GM19452 (cell line): ENCODE measurements around the gene ANO10.
"Not testable (repeated sequence)": the region's sequence is repeated elsewhere in the genome, so short reads cannot be mapped to it uniquely, and the experiment has no call there.

ENCODE experiments used
- ATAC-seq: cut with Tn5 transposase; IDR thresholded peaks from one replicate; pipeline ENCODE4 v1.9.1; 2021; ENCODE audit not compliant: unreplicated experiment

The ANO10 gene, protein sequence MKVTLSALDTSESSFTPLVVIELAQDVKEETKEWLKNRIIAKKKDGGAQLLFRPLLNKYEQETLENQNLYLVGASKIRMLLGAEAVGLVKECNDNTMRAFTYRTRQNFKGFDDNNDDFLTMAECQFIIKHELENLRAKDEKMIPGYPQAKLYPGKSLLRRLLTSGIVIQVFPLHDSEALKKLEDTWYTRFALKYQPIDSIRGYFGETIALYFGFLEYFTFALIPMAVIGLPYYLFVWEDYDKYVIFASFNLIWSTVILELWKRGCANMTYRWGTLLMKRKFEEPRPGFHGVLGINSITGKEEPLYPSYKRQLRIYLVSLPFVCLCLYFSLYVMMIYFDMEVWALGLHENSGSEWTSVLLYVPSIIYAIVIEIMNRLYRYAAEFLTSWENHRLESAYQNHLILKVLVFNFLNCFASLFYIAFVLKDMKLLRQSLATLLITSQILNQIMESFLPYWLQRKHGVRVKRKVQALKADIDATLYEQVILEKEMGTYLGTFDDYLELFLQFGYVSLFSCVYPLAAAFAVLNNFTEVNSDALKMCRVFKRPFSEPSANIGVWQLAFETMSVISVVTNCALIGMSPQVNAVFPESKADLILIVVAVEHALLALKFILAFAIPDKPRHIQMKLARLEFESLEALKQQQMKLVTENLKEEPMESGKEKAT

DNA sequence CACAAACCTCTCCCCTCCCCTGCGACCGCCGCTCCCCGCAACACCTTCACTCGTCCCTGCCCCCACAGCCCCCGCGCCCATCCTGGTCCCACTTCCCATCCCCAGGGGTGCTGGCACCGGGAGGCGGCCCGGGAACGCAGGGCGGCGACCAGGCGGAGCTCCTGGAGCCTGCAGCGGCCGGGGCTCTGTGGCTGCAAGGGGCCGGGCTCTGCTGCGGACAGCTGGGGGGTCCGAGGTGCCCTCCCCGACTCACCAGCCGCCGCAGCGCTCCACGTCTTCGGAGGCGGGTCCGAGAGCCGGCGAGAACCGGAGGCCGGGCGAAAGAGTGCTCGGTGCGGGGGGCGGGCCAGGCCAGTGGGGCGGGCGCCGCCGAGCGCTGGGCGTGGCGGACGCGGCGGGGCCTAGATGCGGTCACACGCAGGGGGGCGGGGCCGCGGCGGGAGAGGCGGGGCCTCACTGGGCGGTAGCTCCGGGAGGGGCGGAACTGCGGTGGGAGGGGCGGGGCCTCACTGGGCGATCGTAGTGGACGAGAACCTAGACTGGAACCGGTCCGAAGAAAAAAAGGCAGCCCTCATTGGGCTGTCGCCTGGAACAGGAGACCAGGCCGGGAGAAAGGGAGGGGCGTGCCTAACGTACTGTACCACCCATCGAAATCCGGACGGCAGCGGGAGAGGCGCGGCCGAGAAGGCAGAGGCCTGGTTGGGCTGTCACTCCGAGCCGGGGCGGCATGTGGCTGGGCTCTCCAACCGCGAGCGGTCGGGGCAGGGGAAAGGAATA is at the start of gene ANO10:
Gene ANO10, minus strand, starts transcription at position 356 of the 777 bp plus-strand sequence. CDS start 16,159 bp downstream, outside the sequence.
- ATAC-seq, result peak; percentile 92

DNA sequence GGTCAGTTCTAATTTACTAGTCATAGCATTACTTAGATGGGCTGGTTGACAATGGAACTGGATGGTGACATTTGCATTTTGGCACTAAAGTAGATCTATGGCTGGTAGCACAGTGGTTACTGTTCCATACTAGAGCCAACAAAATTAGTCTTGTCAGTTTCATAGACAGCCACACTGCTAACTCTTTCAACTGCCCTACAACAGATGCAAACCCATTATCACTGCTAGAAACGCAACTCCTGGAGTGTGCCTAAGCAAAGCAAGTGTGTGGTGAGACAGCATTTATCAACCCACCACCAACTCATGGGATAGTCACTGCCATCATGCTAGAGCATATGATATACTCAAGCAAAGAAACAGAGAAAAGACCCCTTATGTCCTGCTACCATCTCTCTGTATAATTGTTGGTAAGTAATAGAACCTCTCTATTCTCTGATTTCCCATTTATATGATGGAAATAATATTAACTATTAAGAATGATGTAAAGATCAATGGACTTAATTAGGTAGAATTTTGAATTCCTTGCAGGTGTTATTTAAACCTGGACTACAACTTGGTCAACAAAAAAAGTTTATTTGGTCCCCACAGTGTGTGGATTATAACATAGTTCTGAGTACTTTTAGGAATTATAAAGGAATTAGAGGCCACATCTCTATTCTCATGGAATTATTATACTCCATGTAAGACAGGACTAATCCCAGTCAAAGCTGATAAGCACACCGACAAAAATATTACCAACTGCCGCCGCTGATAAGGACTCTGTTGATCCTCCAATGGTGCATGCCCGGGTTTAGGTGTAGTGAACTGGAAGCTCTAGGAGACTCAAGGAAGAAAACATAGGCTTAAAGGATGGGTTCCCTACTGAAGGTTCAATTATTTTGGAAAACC is 49.1 kb upstream of the ANO10 start:
- no peak for ATAC-seq

- not testable (repeated sequence) for ATAC-seq
These were observed 43.2 kb upstream of the ANO10 start for GRCh38 chr3:43665011-43665410.

DNA sequence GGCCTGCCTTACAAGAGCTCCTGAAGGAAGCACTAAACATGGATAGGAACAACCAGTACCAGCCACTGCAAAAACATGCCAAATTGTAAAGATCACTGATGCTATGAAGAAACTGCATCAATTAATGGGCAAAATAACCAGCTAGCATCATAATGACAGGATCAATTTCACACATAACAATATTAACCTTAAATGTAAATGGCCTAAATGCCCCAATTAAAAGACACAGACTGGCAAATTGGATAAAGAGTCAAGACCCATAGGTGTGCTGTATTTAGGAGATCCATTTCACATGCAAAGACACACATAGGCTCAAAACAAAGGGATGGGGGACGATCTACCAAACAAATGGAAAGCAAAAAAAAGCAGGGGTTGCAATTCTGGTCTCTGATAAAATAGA is 39.6 kb upstream of the ANO10 start:
- not testable (repeated sequence) for ATAC-seq

DNA sequence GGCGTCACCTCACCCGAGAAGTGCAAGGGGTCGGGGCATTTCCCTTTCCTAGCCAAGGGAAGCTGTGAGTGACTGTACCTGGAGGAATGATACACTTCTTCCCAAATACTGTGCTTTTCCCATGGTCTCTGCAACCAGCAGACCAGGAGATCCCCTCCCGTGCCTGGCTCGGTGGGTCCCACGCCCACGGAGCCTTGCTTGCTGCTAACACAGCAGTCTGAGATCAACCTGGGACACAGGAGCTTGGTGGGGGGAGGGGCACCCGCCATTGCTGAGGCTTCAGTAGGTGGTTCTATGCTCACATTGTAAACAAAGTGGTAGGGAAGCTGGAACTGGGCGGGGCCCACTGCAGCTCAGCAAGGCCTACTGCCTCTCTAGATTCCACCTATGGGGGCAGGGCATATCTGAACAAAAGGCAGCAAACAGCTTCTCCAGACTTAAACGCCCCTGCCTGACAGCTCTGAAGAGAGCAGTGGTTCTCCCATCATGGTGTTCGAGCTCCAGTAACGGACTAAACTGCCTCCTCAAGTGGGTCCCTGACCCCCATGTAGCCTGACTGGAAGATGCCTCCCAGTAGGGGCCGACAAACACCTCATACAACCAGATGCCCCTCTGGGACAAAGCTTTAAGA is 37.6 kb upstream of the ANO10 start:
- ATAC-seq, result no peak

DNA sequence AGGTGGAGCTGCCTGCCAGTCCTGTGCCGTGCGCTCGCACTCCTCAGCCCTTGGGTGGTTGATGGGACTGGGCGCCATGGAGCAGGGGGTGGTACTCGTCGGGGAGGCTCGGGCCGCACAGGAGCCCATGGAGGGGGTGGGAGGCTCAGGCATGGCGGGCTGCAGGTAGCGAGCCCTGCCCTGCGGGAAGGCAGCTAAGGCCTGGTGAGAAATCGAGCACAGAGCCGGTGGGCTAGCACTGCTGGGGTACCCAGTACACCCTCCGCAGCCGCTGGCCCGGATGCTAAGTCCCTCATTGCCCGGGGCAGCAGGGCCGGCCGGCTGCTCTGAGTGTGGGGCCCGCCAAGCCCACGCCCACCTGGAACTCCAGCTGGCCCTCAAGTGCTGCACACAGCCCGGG is 34.6 kb upstream of the ANO10 start:
- ATAC-seq, result not testable (repeated sequence)

DNA sequence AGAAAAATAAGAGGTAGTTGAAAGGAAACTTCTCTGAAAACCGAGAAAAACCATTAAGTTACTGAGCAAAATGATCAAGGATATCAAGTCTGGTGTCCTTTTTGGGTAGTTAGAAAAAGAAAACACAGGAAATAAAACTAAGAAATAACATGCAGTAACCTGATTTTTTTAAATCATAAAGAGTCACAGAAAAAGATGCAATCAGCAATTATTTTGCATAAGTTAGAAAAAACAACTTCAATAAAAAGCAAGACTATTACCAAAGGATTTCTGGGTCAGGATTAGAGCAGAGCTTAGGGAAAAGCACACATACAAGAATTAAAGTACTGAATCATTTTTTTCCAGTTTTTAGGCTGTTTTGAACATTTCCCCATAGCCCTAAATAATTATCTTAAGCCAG is 28.5 kb upstream of the ANO10 start:
- ATAC-seq, result no peak

DNA sequence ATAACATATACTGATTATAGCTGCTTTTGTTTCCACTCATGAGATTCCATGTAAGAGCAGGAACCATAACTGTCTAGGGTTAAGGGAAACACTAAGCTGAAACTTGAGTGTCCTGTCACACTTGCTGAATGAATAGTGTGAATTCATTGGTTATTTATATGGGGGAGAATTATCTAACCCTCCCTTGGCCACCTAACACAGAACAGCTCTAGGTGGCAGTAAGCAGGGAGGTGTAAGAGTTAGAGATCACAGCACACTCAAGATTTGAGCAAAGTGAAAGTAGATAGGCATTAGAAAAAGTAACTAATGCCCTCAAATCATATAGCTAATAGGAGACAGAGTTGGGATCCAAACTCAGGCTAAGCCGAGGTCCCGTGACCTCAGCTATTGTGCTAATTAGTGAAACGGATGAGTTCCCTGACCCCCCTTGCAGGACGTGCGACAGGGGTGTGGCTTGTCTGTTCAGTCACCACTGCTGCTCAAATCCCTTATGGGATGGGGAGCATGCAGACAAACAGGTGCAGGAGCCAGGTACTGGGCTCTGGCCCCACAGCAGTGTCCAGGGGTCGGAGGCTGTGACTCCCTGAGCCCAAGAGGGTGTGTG is 27.7 kb upstream of the ANO10 start:
- ATAC-seq, result no peak

DNA sequence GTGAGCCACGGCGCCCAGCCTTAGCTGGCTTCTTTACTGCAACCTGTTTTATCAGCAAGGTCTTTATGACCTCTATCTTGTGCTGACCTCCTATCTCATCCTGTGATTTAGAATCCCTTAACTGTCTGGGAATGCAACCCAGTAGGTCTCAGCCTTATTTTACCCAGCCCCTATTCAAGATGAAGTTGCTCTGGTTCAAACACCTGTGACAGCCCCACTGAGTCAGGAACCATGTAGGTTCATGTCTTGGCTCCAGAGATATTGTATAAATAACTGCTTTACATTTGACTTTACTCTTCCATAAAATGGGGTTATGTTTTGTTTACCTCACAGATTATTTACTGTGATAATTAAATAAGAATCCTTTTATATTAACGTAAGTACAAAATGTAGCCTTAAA is 27.1 kb upstream of the ANO10 start:
- no peak for ATAC-seq

DNA sequence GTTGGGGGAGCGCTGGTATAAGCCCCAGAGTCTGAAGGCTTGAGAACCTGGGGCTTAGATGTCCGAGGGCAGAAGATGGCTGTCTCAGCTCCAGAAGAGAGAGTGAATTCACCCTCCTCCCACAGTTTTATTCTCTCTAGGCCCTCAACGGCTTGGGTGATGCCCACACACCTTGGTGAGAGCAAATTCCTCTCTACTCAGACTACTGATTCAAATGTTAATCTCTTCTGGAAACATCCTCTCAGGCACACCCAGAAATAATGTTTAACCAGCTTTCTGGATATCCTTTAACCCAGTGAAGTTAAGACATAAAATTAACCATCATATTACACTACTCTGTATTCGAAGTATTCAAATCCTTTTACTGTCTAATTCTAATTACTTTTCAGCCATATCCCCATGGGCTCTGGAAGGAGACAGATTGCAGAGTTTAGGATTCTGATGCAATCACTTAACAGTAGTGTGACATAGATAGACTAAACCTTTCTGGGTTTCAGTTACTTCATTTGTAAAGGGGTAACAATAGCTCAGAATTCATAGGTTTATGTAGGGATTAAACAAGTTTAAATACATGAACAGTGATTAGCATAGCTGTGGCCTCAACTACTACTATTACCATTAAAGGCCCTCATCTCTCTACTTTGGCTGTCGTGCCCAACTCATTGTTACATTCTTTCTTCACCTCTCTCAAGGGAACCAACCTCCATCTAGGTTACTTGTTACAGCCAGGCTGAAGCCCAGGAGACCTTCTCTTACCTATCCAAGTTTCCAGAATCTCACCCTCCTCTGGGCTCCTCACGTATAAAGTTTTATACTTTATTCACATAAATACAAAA is 25.7 kb upstream of the ANO10 start:
- no peak for ATAC-seq

DNA sequence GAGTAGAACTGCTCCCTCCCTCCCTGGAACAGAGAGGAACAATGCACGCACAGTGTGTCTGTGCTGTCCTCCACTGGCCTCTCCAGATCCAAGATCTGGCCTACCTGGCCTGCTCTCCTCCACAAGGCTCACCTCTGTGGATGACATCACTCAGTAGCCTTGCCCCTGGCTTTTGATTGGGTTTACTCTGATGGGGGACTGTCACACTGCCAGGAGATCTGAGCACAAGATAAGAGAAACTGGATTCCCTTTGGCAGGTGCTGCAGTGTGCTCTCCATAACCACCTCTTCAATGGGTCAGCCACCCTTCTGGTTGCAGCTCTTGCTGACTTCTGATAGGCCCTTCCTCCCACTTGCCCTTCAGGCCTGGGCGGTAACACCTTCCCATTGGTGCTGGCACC is 22.6 kb upstream of the ANO10 start:
- no peak for ATAC-seq

DNA sequence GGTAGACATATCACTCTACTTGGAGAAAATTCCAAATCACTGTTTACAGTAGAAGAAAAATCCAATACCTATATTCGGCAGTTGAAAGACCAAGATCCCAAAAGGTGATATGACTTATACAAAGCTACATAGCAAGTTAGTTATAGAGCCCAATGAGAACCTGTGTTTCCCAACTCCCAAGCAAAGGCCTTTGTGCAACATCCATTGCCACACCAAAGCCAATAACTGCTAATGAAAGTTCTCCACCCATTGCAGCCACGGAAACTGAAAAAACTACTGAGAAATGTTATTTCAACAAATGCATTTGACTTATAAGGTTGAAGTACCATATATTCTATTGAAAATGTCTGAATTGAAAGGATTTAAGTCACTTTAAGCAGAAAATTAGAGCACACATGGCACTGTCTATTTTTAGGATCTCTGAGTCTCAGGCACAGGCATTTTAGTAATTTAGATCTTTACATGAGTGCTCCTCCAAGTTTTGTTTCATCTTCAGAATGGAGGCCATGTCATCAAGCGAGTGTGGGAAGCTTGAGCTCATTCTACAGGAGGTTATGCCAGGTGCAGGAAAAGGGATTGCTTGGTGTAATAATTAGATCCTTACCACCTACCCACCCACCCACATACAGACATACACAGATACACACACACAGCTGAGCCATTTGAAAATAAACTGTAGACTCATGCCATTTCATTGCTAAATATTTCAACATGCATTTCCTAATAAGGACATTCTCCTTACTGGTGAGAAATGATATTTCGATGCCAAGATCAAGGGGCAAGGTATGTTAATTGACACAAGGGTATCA is 19.7 kb upstream of the ANO10 start:
- no peak for ATAC-seq

DNA sequence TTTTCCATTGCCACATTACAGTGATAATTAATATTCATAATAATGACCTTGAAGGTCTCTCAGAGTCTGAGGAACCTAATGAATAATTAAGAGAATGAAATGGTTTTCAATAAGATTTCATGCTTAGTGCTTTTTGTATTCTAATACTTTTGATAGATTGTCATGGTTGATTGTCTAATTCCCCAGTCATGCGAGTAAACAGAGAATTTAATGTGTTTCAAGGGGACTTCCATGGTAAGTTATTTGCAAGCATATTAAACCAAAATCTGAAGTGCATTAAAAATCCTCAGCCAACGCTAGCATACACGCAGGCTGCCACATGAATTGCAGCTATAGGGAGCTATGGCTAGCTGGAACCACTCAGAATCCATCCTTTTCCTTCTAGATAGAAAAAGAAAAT is 18.9 kb upstream of the ANO10 start:
- no peak for ATAC-seq

- peak; percentile 74 for ATAC-seq
These were observed 17.0 kb upstream of the ANO10 start for GRCh38 chr3:43638594-43639447.

DNA sequence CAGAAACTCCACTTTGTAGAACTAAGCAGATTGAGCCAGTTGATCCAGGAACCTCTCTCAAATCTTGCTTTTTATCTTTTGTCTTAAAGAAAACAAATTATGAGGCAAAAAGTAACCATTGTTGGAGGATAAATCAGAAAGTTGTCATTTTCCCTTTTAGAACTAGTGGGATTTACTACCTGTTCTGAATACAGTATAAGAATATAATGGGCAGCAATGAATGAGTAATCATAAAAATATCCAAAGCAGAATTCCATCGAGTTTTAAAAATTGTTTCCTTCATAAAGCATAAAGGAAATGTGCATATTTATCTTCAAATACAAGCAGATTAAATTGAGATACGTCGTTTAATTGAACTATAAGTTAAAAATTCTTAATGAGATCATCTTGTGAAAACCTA is 15.9 kb upstream of the ANO10 start:
- no peak for ATAC-seq

GRCh38 chr3:43632986-43633385 is 11.2 kb upstream of the ANO10 start:
- no peak for ATAC-seq

GRCh38 chr3:43632269-43632733 is 10.5 kb upstream of the ANO10 start:
- ATAC-seq, result no peak
